Gastrocnemius medialis (tissue), 4 donors: ENCODE measurements around the gene TES. TPM values are rescaled to one million over a fixed set of nuclear protein-coding genes. Genes with fewer than 3 reads are reported as not detected.

Experiments
- ATAC-seq, 2 donors: fragments of 150-250 bp; one replicate each; pipeline ENCODE4 v1.9.1; 2016
- DNase-seq, 2 donors: peaks; one replicate each; pipeline ENCODE4 v3.0.0-alpha.2; 2019
- H3K27ac ChIP-seq, 4 donors: fragments of 200-600 bp; sonication (generic); 1 replicate in 1 of 4; 2 replicates in 3 of 4; pipeline ENCODE4 v1.5.1; 2016 to 2018; ENCODE audit warnings: mild to moderate bottlenecking in 2 of 4, moderate library complexity in 1 of 4
- H3K27me3 ChIP-seq, 3 donors: fragments of 200-600 bp; sonication (generic) in 2 of 3; 1 replicate in 1 of 3; 2 replicates in 2 of 3; pipeline versions ENCODE4 v1.5.1 to v1.6.0; 2016 to 2019; ENCODE audit warnings: mild to moderate bottlenecking in 1 of 3, moderate library complexity in 1 of 3
- H3K36me3 ChIP-seq, 2 donors: fragments of 200-600 bp; sonication (generic) in 1 of 2; one replicate each; pipeline ENCODE4 v1.5.1; 2017 to 2018
- H3K4me1 ChIP-seq, 2 donors: fragments of 200-600 bp; sonication (generic) in 1 of 2; one replicate each; pipeline ENCODE4 v1.5.1; 2016 to 2017; ENCODE audit warnings: mild to moderate bottlenecking in 2 of 2
- H3K4me3 ChIP-seq, 4 donors: fragments of 200-600 bp; sonication (generic) in 3 of 4; 1 replicate in 1 of 4; 2 replicates in 3 of 4; pipeline ENCODE4 v1.5.1; 2016 to 2019; ENCODE audit warnings: mild to moderate bottlenecking in 2 of 4
- H3K9me3 ChIP-seq, 3 donors: fragments of 200-600 bp; sonication (generic) in 2 of 3; 1 replicate in 1 of 3; 2 replicates in 2 of 3; pipeline ENCODE4 v1.5.1; 2016 to 2019
- POLR2A ChIP-seq, 2 donors: fragments of 450-650 bp; IDR thresholded peaks; one replicate each; pipeline ENCODE4 v1.6.1; 2017; ENCODE audit warnings: antibody characterized with exemption in 2 of 2, mild to moderate bottlenecking in 2 of 2, moderate library complexity in 2 of 2
- in situ Hi-C, 4 donors: fragments of 200-750 bp; cut with MboI; loops; one replicate each; pipeline versions ENCODE4 v1.15.0 to v1.8.0; 2017; ENCODE audit warnings: low sequenced_read_pairs in 4 of 4
- intact Hi-C: fragments of 100-400 bp; cut with DNase I; formaldehyde crosslinking; loops from one replicate; pipeline ENCODE4 v1.15.1; 2023; ENCODE audit warnings: low total_unique reads
- total RNA-seq, 4 donors: library from RNA; depleted of rRNA; stranded (reverse); fragments of >200 nt; gene quantifications; one replicate each; pipeline versions ENCODE4 v1.1.0 to v1.2.3, GENCODE V29; 2016
- TF ChIP-seq, protein P1 (sequence below), 5 experiments: fragments of 450-650 bp in 3 of 5; fragments of 200-600 bp in 2 of 5; sonication (generic) in 2 of 5; IDR thresholded peaks in 4 of 5; conservative IDR thresholded peaks in 1 of 5; 1 replicate in 4 of 5; 2 replicates in 1 of 5; pipeline ENCODE4 v1.5.1; 2016 to 2019; ENCODE audit warnings: antibody characterized with exemption in 5 of 5, mild to moderate bottlenecking in 3 of 5, moderate library complexity in 3 of 5

TES gene
- total RNA-seq, 4 donors from 2014 or later, result 4.9 to 8.7 (median 6.2) TPM

DNA sequence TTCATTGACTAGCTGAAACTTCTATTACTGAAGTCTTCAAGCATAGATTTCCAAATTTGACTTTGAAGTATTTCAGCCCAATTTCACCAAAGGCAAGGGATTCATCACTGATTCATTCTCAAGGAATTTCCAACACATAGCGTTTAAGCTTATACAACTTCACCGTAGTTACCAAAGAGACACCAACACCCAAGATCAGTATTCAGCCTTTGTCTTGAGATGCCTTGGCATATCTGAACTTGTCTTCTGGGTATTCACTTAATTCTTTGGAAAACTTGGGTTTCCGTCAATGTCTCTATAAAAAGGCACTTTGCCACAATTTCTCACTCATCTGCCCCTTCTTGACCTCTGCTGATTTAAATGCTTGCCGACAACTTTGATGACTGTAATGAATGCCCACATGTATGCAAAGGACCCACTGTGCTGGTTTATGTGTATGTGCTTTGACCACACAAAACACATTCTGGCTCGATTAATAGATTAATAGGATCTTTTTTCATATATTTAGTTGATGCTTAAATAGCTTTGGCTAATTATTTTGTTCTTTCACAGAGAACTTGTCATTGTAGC lies 49.6 kb downstream of the TES start:
- no peaks in the 10 kb centered on the region for H3K9me3 ChIP-seq
- TF ChIP-seq POLR2A (IDR thresholded peaks at IDR 0.05), result no peak
- TF ChIP-seq, protein P1, sequence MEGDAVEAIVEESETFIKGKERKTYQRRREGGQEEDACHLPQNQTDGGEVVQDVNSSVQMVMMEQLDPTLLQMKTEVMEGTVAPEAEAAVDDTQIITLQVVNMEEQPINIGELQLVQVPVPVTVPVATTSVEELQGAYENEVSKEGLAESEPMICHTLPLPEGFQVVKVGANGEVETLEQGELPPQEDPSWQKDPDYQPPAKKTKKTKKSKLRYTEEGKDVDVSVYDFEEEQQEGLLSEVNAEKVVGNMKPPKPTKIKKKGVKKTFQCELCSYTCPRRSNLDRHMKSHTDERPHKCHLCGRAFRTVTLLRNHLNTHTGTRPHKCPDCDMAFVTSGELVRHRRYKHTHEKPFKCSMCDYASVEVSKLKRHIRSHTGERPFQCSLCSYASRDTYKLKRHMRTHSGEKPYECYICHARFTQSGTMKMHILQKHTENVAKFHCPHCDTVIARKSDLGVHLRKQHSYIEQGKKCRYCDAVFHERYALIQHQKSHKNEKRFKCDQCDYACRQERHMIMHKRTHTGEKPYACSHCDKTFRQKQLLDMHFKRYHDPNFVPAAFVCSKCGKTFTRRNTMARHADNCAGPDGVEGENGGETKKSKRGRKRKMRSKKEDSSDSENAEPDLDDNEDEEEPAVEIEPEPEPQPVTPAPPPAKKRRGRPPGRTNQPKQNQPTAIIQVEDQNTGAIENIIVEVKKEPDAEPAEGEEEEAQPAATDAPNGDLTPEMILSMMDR (IDR thresholded peaks at IDR 0.05 in 4 of 5, conservative IDR thresholded peaks at IDR 0.05 in 1 of 5), result no peak
- intact Hi-C loops (loop anchor here (2.0 to 5.0 kb wide), 2 partner anchors 82 to 549 kb away; no protein-coding TSS in a partner anchor), in situ Hi-C loops (loop anchor here (5.0 to 25.0 kb wide), 9 partner anchors 82 to 555 kb away; partner anchors contain the start of gene CAV1 (in 4 of the 4))
- no peak overlapping the region for H3K4me3 ChIP-seq
- DNase-seq (no peak), ATAC-seq (no peak)
- no peaks in the 10 kb centered on the region for H3K27me3 ChIP-seq
- no peaks in the 10 kb centered on the region for H3K36me3 ChIP-seq
- no peak overlapping the region for H3K27ac ChIP-seq
- peaks cover 0 to 10% of the 10 kb centered on the region in 2 donors for H3K4me1 ChIP-seq

DNA sequence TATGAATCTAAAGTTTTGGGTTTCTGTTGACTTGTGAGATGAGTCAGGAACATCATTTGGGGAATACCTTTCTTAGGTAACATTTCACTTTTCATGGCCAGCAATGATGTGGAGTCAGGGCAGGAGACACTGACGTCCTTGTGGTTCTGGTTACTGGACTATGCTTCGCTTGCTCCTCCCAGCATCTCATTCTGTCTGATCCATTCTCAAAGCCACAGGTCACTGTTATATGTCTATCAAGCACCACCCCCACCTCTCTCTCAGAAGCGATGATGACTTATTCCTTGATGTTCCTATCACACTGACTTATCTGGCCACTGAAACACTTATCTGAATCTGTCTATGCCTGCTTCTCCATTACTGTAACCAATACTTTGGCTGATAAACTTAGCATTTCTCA lies 51.6 kb downstream of the TES start:
- TF ChIP-seq, protein P1 (IDR thresholded peaks at IDR 0.05 in 4 of 5, conservative IDR thresholded peaks at IDR 0.05 in 1 of 5), result no peak
- no peak for TF ChIP-seq POLR2A (IDR thresholded peaks at IDR 0.05)
- DNase-seq, result no peak
- intact Hi-C loops, result no loop called here
- Histone ChIP-seq H3K27ac (no peak overlapping the region), H3K36me3 (no peaks in the 10 kb centered on the region), H3K27me3 (no peaks in the 10 kb centered on the region), H3K4me1 (peaks cover 0 to 13% of the 10 kb centered on the region in 2 donors), H3K9me3 (no peaks in the 10 kb centered on the region), H3K4me3 (no peak overlapping the region)
- no peak for ATAC-seq
- in situ Hi-C loops, result loop anchor here in 3 of 4 donors (5.0 to 25.0 kb wide), 5 partner anchors 263 to 553 kb away; partner anchors contain the start of gene CAV1 (in 2 of the 3)

DNA sequence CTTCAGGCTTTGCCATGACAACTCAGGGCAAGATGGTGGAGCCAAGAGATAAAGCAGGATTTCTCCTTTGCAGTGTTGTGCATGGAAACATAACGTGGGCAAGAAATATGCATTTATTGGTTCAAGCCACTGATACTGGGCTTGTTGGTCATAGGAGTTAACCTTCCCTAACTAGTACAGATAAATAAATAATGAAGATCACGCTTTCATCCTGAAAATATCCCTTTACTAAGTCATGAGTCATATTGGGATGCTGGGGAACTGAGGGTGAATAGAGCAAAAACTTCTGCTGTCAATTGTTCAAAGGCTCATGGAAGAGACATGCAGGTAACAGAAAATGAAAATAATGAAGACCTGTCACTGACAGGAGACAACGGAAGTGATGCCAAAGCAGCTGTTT lies 55.5 kb downstream of the TES start:
- Histone ChIP-seq H3K27me3 (no peaks in the 10 kb centered on the region), H3K4me1 (peaks cover 1 to 5% of the 10 kb centered on the region in 2 donors), H3K27ac (no peak overlapping the region), H3K36me3 (no peaks in the 10 kb centered on the region), H3K4me3 (no peak overlapping the region), H3K9me3 (no peaks in the 10 kb centered on the region)
- no peak for TF ChIP-seq POLR2A (IDR thresholded peaks at IDR 0.05)
- TF ChIP-seq, protein P1 (IDR thresholded peaks at IDR 0.05 in 4 of 5, conservative IDR thresholded peaks at IDR 0.05 in 1 of 5), result no peak
- DNase-seq (no peak), ATAC-seq (no peak)
- intact Hi-C loops, result no loop called here
- in situ Hi-C loops, result loop anchor here in 3 of 4 donors (5.0 to 25.0 kb wide), 5 partner anchors 66 to 549 kb away; partner anchors contain the start of gene CAV1 (in 2 of the 3)

DNA sequence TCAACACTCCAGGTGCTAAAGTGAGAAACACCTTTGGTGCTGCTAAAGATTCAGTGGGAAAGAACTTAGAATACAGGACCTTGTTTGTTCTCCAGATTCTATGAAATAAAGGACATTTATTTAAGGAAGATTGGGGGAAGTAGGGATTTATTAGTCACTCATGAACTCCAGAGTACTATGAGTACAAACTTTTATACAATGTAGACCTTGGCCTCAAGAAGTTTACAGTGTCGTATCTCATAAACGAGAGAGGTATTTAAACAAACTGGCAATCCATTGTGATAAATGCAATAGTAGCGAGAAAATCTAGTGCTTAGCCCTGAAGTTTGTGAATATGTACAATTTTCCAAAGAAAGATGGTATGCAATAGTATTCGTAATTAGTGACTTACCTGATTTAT lies 59.1 kb downstream of the TES start:
- Histone ChIP-seq H3K27me3 (no peaks in the 10 kb centered on the region), H3K36me3 (no peaks in the 10 kb centered on the region), H3K9me3 (no peaks in the 10 kb centered on the region), H3K4me1 (peaks cover 21 to 35% of the 10 kb centered on the region in 2 donors), H3K27ac (no peak overlapping the region), H3K4me3 (no peak overlapping the region)
- intact Hi-C loops (no loop called here), in situ Hi-C loops (loop anchor here in 3 of 4 donors (5.0 to 25.0 kb wide), 5 partner anchors 63 to 545 kb away; partner anchors contain the start of gene CAV1 (in 2 of the 3))
- ATAC-seq, result no peak
- no peak for DNase-seq
- TF ChIP-seq POLR2A (IDR thresholded peaks at IDR 0.05), result no peak
- TF ChIP-seq, protein P1 (IDR thresholded peaks at IDR 0.05 in 4 of 5, conservative IDR thresholded peaks at IDR 0.05 in 1 of 5), result no peak
